ENCODE data around the gene FNBP1.

DNA sequence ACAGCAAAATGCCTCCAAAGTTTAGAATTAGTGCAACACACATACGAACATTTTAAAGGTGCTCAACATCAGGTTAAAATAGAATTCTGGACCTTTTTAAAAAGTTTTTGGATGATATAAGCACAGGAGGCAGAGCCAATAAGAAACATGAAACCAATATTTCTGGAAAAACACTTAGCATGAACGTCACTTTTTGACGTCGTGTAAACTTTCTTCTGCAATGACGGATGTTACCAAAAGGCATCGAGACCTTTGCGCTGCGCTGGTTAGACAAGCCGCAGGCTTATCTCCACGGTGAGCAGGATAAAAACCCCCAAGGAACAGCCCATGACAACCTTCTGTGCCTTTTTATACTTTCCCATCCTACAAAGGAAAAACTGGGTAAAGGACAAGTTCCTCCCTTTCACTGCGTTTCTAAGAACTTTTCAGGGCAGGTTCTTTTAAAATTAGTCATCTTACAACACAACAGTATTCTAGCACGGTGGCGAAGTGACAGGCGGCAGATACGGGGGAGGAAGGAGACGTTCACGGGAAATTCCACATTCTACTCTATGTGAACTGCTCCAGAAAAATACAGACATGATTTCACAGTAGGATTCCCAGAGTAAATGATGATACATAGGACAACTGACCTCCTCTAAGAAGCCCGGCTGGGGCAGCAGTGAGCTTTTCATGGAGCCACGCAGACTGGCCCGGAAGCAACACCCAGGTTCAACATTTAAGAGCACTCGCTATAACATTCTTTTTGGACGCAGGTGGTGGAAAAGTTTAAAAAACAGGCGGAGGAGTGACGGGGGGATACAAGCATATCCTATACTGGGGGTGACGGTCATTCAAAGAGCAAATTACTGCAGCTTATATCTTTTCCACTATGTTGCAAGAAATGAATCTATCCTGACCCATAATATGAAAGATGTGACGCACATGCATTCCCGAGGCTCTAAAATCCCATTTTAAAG, 155.4 kb downstream of the FNBP1 start:
- peak; percentile 32; the same call in 1 of the 2 replicates for TF ChIP-seq CTCF (IDR thresholded peaks at IDR 0.05)
- TF ChIP-seq NFIC (IDR thresholded peaks at IDR 0.05; ENCODE audit: borderline replicate concordance), result no peak
- no peak for TF ChIP-seq POLR2AphosphoS5 (IDR thresholded peaks at IDR 0.05; ENCODE audit: low read depth, low read length)
- no peak for TF ChIP-seq GABPA (IDR thresholded peaks at IDR 0.05; ENCODE audit: low read depth)
- TF ChIP-seq SMC3 (IDR thresholded peaks at IDR 0.05; ENCODE audit: low read depth, low read length), result no peak
- no peak for TF ChIP-seq YY1 (IDR thresholded peaks at IDR 0.05; ENCODE audit: low read depth)
- TF ChIP-seq MAX (IDR thresholded peaks at IDR 0.05; ENCODE audit: low read depth), result no peak
- no peak for TF ChIP-seq TEAD4 (IDR thresholded peaks at IDR 0.05; ENCODE audit: borderline replicate concordance, insufficient read depth)
- TF ChIP-seq, protein P1, sequence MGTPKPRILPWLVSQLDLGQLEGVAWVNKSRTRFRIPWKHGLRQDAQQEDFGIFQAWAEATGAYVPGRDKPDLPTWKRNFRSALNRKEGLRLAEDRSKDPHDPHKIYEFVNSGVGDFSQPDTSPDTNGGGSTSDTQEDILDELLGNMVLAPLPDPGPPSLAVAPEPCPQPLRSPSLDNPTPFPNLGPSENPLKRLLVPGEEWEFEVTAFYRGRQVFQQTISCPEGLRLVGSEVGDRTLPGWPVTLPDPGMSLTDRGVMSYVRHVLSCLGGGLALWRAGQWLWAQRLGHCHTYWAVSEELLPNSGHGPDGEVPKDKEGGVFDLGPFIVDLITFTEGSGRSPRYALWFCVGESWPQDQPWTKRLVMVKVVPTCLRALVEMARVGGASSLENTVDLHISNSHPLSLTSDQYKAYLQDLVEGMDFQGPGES (IDR thresholded peaks at IDR 0.05; ENCODE audit: low read depth, low read length), result no peak
- no peak for TF ChIP-seq RAD21 (IDR thresholded peaks at IDR 0.05; ENCODE audit: low read length)
- TF ChIP-seq CHD2 (IDR thresholded peaks at IDR 0.05; ENCODE audit: low read length, partially characterized antibody), result no peak
- TF ChIP-seq EP300 (IDR thresholded peaks at IDR 0.05; ENCODE audit: borderline replicate concordance in 1 of 2, low read depth in 1 of 2, low read length in 1 of 2), result no peak
- no peak for TF ChIP-seq FOXM1 (IDR thresholded peaks at IDR 0.05; ENCODE audit: low read depth)
- TF ChIP-seq RFX5 (IDR thresholded peaks at IDR 0.05; ENCODE audit: low read length), result no peak
